Measurements from ENCODE around the gene TASOR. TPM values are rescaled to one million over a fixed set of nuclear protein-coding genes. Genes with fewer than 3 reads are reported as not detected.
A peak's percentile ranks its signal among the peaks of the same experiment; 100 is the strongest.

TASOR gene
- total RNA-seq, 1 experiment from 2014 or later, result 35.8 TPM

DNA sequence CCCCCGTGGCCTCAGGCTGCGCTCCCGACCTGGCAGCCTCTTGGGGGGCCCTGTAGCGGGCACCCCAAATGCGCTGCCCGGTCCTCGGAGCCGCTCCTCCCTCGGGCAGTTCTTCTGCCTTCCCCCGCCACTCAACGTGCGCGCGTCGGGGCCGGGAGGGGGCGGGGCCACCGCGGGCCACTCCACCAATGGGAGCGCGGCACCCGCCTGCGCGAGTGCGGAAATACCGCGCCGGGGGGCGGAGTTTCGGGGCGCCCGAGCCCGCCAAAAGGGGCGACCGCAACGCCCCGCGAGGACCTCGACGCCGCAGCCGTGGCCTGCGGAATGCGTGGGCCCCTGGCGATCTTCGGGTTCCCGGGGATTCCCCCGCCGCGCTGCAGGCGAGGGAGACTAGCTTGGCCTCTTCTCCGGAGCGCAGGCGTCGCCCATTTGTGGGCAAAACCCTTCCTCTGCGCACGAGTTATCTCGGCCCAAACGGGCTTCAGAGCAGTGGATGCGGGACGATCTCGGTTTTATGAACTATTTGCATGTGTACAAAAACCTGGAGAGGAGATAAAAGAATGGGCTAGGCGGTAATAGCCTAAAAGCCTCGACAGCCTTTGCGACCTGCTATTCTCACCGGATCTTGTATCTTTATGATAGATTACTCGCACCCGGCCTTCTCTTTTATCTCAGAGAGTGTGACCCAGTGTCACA, at the start of gene TASOR (continued):
- no peak for TF ChIP-seq ZNF274 (IDR thresholded peaks at IDR 0.05; ENCODE audit: low read depth, low read length)
- peak; percentile 63 for TF ChIP-seq ELF1 (IDR thresholded peaks at IDR 0.05; ENCODE audit: borderline replicate concordance, low read depth)
- TF ChIP-seq SP1 (IDR thresholded peaks at IDR 0.05; ENCODE audit: low read depth), result peak; percentile 55
- no peak for TF ChIP-seq CEBPB (IDR thresholded peaks at IDR 0.05; ENCODE audit: low read depth)
- TF ChIP-seq RAD21 (IDR thresholded peaks at IDR 0.05; ENCODE audit: low read depth), result no peak
- TF ChIP-seq ZFX (IDR thresholded peaks at IDR 0.05), result no peak
- TF ChIP-seq EZH2phosphoT487 (IDR thresholded peaks at IDR 0.05; ENCODE audit: borderline replicate concordance), result no peak

DNA sequence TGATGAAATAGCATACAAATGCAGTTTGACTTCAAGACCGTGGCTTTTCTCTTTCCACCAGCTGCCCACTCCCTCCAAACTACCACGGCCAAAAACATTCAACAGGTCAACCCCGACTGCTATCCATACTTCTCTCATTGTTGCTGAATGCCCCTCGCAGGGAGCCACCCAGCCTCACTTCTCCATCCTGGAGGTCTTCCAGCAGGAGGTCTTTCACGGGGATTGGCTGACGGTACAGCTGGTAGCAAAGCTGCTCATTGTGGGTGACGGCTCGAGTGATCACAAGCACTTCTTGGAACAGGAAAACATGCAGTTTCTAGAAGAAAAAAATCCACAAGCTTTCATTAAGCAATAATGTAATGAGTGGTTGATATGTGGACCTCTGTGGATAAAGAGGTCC, 49.0 kb upstream of the TASOR start:
- BruUV-seq (replicated peaks), result no TSS peak
- DNase-seq (ENCODE audit: low read depth, low spot score) (no peak), ATAC-seq (no peak)
- peaks cover 0 to 12% of the 10 kb centered on the region in 2 experiments; a peak in 2 of 4 replicates for H3K36me3 ChIP-seq (ENCODE audit: control insufficient read depth in 1 of 2, insufficient read depth in 2 of 2, low read length in 2 of 2)
- no peaks in the 10 kb centered on the region for H3K9me3 ChIP-seq (ENCODE audit: control insufficient read depth in 1 of 2, insufficient read depth in 1 of 2, low read depth in 1 of 2, low read length in 2 of 2)
- H3K27ac ChIP-seq (ENCODE audit: low read depth, low read length), result no peak overlapping the region
- H3K79me2 ChIP-seq (ENCODE audit: insufficient read depth, low read length), result no peaks in the 10 kb centered on the region
- ChIA-PET RAD21 (ENCODE audit: low non-redundant PET in 1 of 2, low total read pairs in 2 of 2, uncharacterized antibody in 2 of 2, unreplicated experiment in 2 of 2) (no interaction called here), CTCF (no interaction called here), POLR2A (no interaction called here)
- intact Hi-C loops (cut with micrococcal nuclease), result no loop called here
- no peak overlapping the region for H3K4me3 ChIP-seq (replicated peaks in 1 of 2; ENCODE audit: low read depth in 1 of 2, low read length in 2 of 2)
- no peaks in the 10 kb centered on the region for H3K4me1 ChIP-seq (ENCODE audit: control insufficient read depth in 1 of 2, insufficient read depth in 2 of 2, low read length in 2 of 2)
- TF ChIP-seq, protein P1, sequence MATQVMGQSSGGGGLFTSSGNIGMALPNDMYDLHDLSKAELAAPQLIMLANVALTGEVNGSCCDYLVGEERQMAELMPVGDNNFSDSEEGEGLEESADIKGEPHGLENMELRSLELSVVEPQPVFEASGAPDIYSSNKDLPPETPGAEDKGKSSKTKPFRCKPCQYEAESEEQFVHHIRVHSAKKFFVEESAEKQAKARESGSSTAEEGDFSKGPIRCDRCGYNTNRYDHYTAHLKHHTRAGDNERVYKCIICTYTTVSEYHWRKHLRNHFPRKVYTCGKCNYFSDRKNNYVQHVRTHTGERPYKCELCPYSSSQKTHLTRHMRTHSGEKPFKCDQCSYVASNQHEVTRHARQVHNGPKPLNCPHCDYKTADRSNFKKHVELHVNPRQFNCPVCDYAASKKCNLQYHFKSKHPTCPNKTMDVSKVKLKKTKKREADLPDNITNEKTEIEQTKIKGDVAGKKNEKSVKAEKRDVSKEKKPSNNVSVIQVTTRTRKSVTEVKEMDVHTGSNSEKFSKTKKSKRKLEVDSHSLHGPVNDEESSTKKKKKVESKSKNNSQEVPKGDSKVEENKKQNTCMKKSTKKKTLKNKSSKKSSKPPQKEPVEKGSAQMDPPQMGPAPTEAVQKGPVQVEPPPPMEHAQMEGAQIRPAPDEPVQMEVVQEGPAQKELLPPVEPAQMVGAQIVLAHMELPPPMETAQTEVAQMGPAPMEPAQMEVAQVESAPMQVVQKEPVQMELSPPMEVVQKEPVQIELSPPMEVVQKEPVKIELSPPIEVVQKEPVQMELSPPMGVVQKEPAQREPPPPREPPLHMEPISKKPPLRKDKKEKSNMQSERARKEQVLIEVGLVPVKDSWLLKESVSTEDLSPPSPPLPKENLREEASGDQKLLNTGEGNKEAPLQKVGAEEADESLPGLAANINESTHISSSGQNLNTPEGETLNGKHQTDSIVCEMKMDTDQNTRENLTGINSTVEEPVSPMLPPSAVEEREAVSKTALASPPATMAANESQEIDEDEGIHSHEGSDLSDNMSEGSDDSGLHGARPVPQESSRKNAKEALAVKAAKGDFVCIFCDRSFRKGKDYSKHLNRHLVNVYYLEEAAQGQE (IDR thresholded peaks at IDR 0.05; ENCODE audit: low read depth), result no peak
- TF ChIP-seq EZH2 (IDR thresholded peaks at IDR 0.05) (no peak), FOSL1 (IDR thresholded peaks at IDR 0.05; ENCODE audit: low read depth) (no peak), YY1 (IDR thresholded peaks at IDR 0.05; ENCODE audit: extremely low read depth, insufficient replicate concordance, low read depth, low read length) (no peak), CEBPB (IDR thresholded peaks at IDR 0.05; ENCODE audit: low read depth) (no peak), ATF3 (IDR thresholded peaks at IDR 0.05) (no peak), EGR1 (IDR thresholded peaks at IDR 0.05; ENCODE audit: low read depth) (no peak)
- TF ChIP-seq, protein P2, sequence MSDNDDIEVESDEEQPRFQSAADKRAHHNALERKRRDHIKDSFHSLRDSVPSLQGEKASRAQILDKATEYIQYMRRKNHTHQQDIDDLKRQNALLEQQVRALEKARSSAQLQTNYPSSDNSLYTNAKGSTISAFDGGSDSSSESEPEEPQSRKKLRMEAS (IDR thresholded peaks at IDR 0.05), result no peak
- H3K9ac ChIP-seq (ENCODE audit: low read length), result no peak overlapping the region
- no peaks in the 10 kb centered on the region for H3K9me2 ChIP-seq (ENCODE audit: insufficient read depth)
- H3K4me2 ChIP-seq (ENCODE audit: low read length), result no peak overlapping the region
- no peak overlapping the region for H2AFZ ChIP-seq (ENCODE audit: low read depth, low read length, poor library complexity, severe bottlenecking)
- H3K27me3 ChIP-seq (ENCODE audit: insufficient read depth, low read length), result no peaks in the 10 kb centered on the region
- no peaks in the 10 kb centered on the region for H4K20me1 ChIP-seq (ENCODE audit: insufficient read depth)
